NCI-H2107 treated with DMSO at 0.1 percent for 48 hours (cell line): ENCODE data around the gene PSME3.
A peak's percentile ranks its signal among the peaks of the same experiment; 100 is the strongest.

Source experiments
- DNase-seq: peaks from one replicate; lab custom pipeline; 2025; ENCODE audit not compliant: unreplicated experiment; lab: John Stamatoyannopoulos, UW

PSME3 gene

DNA sequence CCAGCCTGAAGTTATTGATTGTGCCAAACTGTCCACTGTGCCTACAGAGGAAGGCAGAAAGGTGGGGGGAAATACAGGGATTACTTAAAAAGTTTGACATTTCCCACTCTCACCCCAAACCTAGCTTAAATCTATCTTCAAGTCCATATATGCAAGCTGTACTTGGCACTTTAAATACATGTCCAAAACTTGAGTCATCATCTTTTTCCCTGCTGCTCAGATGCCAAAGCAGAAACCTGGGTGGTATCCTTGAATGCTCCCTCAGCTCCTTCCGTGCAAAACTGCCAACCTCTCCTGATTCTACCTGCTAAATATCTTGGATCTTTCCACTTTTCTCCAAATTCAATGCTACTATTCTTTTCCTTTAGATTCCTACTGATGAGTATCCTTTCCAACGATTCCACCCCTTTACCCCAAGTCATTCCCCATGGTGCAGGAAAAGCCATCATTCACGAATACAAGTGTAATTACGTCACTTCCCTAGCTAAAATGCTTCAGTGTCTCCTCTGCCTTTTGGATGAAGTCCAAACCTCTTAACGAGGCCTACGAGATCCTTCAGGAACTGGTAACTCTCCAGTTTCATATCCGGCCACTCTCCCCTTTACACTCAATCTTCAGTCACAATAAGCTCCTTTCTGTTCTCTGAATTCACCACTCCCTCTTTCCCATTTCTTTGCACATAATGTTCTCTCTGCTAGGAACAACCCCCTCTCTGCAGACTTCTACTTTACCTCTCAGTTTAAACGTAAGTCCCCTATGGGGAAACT lies 18.4 kb upstream of the PSME3 start:
- DNase-seq = peak; percentile 29

DNA sequence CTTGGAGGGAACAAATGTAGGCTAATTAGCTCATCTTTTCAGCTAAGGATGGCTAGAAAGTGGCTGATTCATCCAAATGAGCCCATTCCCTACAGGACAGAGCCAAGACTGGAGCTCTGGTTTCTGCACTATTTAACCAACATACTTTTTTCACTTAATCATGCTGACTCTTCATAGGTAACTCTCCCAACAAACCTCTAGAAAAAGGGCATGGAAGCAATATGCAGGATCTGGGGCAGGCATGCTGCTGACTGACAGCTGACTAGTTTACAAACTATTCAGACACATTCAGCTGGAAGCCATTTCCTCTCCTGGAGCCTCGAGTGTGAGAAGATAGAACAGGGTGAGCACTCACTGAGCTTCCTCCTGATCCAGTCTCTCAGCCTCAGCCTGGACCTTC lies 15.3 kb upstream of the PSME3 start:
- no peak for DNase-seq

DNA sequence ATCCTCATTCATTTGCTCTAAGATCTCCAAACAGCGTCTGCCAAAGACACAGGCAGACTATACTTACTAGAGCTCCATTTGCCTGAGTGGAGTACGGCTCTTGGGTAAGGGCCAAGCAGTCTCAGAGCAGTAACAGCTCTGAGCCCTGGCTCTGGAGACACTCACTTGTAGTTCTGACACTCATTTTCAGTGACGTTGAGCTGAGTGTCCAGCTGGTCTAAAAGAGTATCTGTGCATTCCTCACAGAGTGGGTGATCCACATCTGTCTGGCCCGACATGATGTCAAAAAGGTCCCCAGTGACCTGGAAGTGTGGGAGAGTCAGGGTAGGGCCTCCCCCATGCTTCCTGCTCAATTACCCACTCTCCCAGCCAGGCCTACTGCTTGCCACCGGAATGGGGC lies 14.8 kb upstream of the PSME3 start:
- no peak for DNase-seq

DNA sequence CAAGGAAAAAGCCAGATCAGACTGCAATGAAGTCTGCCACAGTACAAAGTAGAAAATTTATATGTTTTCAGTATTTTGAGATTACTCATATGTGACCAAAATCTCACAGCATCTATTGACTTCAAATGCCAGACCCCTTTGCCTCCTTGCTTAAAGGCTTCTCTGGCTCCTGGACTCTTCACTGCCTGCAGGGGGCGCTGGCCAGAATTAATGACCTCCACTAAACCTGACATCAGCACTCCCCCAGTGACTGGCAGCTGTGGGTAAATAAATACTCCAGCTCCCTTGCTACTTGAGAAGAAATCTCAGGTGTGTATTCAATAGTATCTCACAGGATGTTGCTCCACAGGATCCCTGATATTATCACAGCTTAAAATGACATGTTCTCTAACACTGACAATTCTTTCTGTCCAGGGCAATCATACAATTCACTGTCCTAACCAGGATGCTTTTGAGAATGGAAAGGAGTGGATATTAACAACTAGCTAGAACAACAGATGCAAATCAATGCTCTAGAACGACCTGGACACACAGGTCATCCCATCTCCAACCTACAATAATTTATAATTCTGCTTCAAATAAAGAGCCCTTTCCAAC lies 13.2 kb upstream of the PSME3 start:
- DNase-seq = peak; percentile 39

DNA sequence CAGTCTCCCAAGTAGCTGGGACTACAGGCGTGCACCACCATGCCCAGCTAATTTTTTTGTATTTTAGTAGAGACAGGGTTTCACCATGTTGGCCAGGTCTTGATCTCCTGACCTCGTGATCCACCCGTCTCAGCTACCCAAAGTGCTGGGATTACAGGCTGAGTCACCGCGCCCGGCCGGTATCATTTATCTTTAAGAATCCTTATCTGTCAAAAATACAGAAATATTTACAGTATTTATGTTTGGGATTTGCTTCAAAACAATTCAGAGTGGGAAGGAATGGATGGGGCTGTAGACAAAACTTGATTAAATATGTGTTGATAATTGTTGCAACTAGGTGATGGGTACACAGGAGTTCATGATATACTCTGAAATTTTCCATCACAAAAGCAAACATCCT lies 12.0 kb upstream of the PSME3 start:
- no peak for DNase-seq

DNA sequence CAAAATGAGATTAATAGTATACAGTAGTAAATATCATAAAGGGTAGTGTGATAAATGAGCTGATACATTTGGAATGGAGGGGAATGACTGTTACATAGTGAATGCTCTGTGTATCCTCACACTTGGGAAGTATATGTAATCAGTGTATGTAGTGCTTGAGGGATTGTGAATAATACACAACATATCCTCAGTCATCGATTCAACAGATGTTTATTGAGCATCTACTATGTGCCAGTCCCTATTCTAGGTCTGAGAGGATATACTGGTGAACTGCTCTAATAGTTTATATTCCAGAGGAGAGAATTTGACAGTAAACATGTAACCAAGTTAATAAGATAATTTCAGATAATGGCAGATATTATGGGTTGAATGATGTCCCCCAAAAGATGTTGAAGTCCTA lies 5.7 kb upstream of the PSME3 start:
- no peak for DNase-seq

DNA sequence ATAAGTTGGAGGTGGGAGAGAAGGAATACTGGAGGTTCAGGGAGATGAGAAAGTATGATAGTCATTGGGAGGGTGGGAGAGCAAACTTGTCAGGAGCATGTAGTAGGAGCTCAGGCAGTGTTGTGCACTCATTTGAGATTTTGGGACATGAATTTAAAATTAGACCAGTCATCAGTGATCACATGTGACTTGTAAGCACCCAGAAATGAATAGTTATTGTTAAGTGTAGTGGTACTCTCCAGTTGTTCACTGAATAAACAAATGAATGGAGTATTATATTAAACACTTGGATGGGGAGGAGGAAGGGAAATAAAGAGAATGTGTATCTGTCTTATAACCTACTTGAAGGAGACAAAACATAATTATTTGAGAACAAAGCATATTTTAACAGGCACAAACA lies 2.2 kb upstream of the PSME3 start:
- no peak for DNase-seq

DNA sequence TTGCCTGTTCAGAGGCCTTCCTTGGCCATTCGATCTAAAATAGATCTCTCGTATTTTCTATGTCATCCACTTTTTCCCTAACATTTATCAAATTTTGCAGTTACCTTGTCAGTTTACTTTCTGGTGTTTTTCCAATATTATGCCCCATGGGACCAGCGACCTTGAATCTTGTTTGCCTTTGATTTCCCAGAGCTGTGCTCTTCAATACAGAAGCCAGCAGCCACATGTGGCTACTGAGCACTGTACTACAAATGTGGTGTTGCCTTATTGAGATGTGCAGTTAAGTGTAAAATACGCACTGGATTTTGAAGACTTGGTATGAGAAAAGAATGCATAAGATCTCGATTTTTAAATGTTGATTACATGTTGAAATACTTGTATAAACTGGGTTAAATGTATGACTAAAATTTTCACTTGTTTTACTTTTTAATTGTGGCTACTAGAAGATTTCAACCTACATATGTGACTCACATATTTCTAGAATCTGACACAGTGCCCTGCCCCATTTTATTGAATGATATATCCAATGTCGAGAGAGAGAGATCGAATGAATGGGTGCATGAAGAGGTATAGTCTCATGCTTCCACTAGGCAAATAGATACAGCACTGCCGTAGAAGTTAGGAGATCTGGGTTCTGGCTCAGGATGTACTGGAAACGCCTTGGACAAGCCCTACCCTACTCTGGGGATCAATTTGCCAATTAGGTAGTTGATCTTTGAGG lies 824 bp upstream of the PSME3 start:
- no peak for DNase-seq

DNA sequence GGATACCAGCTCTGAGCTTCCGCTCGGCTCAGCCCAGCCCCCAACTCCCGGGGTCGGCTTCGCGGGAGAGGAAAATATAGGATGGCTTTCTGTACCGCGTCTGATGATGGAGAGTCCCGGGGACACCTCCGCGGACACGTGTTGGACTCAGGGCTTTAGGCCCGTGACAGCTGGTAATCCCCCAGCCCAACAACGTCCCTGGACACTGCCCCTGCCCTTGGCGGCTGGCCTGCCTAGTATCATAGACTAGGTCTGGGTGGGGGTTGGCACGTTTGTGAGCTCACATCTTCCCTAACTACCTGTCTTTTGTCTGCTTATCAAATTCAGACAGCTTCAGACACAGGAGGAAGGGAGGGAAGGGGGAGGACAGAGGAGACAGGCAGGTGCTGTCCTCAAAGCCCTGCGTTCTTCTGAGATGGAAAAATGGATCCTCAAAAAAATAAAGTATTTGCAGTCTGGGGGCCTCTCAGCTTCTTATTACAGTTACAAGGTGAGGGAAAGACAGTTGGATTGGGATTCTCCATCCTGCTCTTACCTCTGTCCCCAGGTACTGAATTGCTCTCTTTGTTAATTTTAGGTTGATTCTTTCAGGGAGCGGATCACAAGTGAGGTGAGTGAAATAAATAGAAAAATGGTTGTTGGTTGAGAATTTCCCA lies 698 bp downstream of the PSME3 start:
- no peak for DNase-seq

DNA sequence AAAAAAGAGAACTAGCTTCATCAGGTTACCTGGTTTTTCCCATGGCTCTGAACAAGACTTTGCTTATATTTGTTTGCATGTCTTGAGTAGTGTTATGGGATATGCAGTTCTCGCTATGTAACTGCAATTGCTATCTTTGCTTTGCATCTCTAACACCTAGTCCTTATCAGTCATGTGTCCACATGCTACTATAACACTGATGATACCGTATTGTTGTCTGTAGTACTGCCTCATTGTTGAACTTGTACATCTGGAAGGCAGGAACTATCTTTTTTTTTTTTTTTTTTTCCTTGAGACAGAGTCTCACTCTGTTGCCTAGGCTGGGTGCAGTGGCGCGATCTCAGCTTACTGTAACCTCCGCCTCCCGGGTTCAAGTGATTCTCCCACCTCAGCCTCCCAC lies 2.5 kb downstream of the PSME3 start:
- DNase-seq = no peak

DNA sequence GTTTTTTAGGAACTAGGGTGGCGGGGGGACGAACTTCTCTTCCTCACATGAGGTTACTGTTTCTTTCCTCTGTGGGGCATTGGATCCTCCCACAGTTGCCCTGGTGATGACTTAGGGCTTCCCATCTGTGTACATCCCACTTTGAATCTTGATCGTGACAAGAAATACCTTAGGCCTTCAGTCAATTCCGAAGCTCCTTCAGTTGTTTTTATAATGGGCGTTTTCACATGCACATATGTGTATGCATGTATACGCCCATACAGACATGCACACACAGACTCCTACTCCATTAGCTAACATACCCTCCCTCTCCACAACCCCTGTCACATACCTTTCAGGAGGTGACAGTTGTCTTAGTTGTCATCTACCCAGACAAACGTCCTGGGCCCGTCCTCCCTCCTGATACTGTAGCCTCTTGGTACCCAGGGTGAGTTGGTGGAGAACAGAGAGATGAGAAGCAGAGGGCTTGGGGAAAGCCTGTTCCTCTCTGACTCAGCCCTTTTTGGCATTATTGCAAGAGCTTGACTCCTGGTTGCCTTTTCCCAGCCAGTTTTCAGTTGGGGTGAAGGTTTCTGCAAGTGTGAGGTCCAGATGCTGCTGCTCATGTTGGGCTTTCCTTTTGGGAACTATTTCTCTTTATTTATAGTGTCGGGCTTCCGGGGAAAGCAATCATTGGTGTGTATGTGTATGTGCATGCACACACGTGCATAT lies 8.9 kb downstream of the PSME3 start:
- DNase-seq = no peak

DNA sequence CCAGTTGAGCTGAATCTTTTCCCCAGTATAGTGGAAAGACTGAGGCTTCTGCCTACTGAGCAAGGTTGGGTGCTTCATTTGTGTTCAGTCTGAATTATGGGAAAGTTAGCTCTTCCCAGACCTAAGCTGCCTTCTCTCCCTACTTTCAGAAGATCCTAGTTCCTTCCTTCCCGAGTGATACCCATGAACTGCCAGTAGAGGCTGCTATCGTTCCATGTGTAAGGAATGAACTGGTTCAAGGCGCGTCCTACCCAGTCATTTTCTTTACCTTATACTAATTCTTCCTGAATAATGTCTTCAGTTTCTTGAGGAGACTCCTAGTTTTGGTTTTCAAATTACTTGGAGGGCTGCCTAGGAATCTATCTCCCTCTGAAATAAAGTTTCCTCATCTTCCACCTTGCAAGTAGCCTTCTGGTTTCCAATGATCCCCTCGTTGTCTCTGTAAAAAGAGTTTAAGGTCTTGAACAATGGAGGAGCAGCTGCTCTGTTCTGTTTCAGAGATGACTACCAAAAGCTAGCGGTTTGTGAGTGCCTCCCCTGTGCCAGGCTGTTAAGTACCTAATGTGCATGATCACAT lies 10.2 kb downstream of the PSME3 start:
- DNase-seq = peak; percentile 34

DNA sequence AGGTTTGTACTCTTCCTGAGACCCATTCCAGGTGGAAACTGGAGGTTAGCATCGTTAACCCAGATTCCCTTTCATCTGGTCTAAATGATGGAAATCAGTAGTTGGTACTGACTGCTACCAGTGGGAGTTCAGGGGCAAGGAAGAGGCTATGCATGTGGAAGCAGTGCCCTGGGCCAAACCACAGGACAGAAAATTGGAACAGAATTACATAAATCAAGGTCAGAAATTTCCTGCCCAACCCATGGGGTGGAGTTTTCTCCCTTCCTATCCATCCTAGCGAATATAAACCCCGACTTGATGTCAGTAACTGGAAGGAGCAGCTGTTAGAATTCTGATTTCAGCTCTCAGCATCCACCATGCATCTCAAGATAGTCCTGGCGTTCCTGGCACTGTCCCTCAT lies 11.1 kb downstream of the PSME3 start, which contains the start of gene AOC2:
Gene AOC2, plus strand, starts transcription at position 310 of the 400 bp plus-strand sequence. Its CDS starts 47 bp downstream, at position 357.
- DNase-seq = no peak

DNA sequence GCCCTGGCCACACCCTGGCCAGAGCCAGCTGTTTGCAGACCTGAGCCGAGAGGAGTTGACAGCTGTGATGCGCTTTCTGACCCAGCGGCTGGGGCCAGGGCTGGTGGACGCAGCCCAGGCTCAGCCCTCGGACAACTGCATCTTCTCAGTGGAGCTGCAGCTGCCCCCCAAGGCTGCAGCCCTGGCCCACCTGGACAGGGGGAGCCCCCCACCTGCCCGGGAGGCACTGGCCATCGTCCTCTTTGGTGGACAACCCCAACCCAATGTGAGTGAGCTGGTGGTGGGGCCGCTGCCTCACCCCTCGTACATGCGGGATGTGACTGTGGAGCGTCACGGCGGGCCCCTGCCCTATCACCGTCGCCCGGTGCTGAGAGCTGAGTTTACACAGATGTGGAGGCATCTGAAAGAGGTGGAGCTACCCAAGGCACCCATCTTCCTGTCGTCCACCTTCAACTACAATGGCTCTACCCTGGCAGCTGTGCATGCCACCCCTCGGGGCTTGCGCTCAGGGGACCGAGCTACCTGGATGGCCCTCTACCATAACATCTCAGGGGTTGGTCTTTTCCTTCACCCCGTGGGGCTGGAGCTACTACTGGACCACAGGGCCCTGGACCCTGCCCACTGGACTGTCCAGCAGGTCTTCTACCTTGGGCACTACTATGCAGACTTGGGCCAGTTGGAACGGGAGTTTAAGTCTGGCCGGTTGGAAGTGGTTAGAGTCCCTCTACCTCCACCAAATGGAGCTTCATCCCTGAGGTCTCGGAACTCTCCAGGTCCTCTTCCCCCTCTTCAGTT lies 11.8 kb downstream of the PSME3 start:
- DNase-seq = no peak

DNA sequence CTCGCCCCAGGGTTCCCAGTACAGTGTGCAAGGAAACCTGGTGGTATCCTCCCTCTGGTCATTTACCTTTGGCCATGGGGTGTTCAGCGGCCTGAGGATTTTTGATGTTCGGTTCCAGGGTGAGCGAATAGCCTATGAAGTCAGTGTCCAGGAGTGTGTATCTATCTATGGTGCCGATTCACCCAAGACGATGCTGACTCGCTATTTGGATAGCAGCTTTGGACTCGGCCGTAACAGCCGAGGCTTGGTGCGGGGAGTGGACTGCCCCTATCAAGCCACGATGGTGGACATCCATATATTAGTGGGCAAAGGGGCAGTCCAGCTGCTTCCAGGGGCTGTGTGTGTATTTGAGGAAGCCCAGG lies 12.3 kb downstream of the PSME3 start:
- DNase-seq = no peak

DNA sequence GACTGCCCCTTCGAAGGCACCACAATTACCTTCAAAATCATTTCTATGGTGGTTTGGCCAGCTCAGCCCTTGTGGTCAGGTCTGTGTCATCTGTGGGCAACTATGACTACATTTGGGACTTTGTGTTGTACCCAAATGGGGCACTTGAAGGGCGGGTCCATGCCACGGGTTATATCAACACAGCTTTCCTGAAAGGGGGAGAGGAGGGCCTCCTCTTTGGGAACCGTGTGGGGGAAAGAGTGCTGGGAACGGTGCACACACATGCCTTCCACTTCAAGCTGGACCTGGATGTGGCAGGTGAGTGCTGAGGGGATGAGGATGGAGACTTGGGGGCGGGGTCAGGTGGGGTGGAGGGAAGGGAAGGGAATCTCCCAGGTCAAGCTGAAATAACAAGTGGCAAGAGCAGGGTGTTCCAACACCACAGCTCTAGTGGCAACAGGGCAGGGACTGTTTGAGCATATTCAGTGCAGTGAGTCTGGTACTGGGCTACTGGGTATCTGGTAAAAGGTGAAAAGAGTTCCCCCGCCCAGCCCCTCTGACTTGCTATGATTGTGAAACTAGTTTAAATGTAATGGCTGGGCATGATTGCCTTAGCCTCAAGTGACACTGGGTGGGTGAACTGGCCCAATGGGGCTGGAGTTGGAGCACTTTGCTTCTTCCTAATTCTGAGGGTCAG lies 12.9 kb downstream of the PSME3 start:
- DNase-seq = no peak

DNA sequence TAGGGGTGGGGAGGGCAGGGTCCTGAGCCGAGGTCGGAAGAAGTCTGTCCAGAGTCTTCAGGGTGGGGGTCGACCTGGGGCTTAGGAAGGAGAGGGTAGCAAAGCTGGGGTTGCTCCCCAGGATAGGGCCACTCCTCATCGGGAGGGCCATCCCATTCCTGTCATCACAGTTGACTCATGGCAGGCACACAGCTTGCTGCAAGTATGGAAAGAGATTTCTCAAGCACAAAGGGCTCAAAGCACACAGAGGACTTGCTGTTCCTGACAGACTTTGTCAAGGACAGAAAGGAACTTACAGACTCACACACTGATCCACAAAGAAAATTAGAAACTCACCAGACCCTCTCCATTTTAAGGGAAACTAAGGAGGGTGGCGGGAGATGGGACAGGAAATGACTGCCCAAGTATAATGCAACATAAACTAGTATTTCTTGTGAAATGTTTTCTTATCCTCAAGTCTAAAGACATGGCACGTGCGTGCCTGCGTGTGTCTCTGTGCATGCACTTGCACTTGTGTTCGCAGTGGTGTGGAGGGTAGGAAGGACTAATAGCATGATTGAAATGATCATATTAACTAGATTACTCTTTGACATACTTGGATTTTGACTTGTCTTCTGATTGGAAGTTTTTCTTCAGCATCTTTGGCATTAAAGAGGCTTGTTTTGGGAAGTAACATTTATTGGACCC lies 13.5 kb downstream of the PSME3 start:
- DNase-seq = no peak

DNA sequence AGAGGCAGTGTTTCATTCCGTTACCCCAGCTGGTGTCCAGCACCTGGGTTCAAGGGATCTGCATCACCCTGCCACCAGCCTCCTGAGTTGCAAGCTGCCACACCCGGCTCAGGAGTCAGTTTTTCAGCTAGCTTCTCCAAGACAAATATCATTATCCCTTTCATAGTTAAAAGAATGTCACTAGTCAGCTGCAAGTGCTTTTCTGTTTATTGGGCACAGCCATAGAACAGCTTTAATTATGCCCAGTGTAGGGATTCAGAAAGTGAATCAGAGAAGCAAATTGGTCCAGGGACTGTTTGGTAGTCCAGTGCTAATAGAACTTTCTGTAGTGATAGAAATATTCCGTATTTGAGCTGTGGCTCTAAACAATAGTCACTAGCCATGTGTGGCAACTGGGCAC lies 14.9 kb downstream of the PSME3 start:
- DNase-seq = no peak

DNA sequence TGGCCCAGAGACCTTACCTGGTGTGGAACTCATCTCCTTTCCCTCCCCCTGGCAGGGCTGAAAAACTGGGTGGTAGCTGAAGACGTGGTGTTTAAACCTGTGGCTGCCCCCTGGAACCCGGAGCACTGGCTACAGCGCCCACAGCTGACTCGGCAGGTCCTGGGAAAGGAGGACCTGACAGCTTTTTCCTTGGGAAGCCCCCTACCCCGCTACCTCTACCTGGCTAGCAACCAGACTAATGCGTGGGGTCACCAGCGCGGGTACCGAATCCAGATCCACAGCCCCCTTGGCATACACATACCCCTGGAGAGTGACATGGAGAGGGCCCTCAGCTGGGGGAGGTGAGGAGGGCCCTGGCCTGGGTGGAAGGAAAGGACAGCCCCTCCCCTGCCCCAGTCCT lies 15.8 kb downstream of the PSME3 start:
- DNase-seq = no peak
